ENCODE data around the gene DNAJC21.
A peak's percentile ranks its signal among the peaks of the same experiment; 100 is the strongest.
"Not testable (repeated sequence)": the region's sequence is repeated elsewhere in the genome, so short reads cannot be mapped to it uniquely, and the experiment has no call there.

Gene DNAJC21

DNA sequence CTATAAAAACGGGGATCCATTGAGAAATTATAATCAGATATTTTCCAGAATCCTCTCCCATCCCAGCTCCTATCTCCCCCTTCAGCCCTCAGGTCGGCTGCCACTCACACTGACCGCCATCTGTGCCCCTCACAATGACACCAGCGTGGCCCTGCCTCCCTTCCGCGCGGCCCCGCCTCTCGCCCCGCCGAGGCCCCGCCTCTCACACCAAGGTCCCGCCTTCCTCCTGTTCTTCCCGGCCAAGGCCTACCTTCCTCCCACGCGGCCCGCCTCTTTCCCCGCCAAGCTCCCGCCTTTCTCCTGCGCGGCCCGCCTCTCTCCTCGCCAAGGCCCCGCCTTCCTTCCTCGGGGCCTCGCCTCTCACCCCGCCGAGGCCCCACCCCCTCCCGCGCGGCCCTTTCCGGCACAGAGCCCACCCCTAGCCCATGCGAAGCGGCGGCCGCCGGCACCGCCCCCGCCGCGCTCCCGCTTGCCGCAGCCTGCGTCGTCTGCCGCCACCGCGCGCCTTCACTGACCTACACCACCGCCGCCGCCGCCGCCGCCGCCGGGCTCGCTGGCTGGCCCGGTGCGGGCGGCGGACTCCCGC lies at the start of gene DNAJC21:
DNAJC21 (plus strand) TSS at position 426 of the 586 bp plus-strand sequence. CDS start 261 bp downstream, outside the sequence.
- peak; percentile 93 to 96 (median 94) for DNase-seq

DNA sequence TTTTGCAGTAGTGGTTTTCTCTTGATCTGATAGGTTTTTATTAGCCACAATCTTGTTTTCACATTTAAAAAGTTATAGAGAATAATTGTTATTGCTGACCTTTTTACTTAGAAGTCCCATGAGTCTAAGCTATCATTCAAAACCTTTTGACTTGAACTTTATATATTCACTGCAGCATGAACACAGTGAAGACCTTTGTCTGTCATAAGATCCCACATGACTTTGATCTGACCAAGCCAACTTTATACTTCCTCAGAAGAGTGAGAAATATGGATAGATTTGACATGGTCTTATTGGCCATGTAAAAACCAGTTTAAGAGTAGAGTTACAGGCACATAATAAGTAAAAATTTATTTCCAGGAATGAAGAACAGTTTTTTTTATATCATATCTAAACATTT lies 48.1 kb upstream of the DNAJC21 start:
- no peak for DNase-seq

DNA sequence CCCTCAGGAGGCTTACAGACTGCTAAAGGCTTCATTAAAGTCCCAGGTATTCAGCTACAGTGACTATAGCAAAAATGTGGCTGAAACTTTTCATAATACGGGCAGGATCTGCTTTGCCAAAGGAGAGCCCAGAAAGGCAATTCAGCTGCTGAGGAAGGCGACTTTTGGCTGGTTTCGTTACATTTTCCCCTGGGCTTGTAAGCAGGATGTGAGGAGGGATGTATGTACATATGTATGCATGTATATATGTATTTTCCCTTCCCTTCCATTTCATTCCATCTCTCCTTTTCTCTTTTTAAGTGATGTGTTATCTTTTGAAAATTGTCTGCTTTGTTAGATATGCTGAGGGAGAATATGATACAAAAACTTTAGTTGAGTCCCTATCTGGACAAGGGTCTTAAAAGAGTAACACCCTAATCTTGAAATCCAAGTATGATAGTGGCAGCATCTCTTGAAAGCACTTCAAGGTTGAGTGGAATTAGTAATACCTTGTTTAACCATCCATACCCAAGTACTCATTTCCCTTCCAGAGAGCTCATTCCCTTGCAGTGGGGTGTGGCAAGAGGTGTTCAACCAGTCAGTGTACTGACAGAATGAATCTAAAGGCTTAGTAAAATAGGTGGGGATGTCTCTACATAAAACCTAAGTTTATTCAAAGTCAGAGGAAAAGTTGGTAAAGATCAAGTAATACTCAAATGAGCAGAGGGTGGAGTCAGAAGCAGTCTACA lies 42.8 kb upstream of the DNAJC21 start:
- no peak for DNase-seq

DNA sequence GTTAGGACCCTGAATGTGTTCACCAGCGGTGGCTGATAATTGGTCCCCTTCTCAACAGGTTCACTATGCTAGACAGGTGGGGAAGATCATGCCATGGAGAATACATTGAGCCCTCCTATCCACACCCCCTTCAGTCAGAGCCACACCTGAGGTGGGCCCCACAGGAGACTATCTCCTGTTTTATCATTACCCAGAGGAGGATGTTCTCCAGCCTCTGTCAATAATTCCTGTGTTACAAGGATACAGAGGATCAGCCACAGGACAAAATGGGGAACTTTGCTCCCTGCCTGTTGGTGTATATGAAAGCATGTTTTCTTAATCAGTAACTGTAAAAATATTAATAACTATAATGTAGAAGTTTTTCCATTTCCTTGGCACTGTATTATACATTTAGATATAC lies 40.0 kb upstream of the DNAJC21 start:
- DNase-seq = no peak

DNA sequence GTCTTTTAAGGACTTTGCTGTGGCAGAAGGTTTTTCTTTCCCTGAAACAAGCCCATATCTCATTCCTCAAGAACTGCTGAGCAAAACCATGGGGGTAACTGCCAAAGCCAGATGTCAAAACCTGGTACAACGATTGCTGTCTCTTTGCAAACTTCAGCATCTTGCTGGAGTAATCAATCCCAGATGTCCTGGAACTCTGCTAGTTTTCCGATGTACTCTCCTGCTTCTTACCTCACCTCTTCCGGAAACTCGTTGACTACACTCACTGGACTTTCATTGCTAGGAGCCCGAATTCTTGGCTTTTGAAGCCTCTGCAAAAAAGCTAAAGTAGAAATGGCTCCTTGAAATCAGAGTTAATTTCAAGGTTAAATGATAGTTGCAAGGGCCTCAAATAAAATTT lies 37.4 kb upstream of the DNAJC21 start:
- no peak for DNase-seq

DNA sequence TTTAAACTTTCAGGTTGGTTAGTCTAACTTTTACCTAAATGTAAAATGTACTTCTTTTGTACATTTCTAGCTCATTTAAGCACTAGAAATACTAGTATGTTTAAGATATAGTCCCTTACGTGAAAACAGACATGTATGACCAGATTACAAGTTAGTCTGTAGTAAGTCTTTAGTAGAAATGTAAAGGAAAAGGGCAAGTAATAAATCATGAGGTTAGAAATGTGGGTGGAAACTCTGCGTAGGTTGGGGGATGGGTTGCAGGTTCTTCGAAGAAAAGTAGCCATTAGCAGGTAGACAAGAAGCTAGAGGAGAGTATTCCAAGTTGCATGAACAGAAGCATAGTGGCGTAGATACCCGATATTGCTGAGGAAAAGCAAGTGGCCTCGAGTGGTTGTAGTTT lies 36.9 kb upstream of the DNAJC21 start:
- no peak for DNase-seq

DNA sequence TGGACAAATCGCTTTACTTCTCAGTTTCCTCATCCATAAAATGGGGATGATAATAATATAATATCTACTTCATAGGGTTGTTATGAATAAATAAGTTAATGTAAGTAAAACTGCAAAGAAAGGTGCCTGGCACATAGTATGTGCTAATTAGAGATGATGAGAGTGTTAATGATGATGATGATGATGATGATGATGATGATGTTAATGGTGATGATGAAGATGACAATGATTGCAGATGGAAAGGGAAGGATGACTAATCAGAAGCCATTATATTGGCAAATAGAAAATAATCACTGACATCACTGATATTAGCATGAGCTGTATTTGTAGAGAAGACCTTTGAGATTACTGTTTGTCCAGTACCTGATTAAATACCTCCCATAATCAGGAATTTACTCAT lies 34.6 kb upstream of the DNAJC21 start:
- DNase-seq = no peak

DNA sequence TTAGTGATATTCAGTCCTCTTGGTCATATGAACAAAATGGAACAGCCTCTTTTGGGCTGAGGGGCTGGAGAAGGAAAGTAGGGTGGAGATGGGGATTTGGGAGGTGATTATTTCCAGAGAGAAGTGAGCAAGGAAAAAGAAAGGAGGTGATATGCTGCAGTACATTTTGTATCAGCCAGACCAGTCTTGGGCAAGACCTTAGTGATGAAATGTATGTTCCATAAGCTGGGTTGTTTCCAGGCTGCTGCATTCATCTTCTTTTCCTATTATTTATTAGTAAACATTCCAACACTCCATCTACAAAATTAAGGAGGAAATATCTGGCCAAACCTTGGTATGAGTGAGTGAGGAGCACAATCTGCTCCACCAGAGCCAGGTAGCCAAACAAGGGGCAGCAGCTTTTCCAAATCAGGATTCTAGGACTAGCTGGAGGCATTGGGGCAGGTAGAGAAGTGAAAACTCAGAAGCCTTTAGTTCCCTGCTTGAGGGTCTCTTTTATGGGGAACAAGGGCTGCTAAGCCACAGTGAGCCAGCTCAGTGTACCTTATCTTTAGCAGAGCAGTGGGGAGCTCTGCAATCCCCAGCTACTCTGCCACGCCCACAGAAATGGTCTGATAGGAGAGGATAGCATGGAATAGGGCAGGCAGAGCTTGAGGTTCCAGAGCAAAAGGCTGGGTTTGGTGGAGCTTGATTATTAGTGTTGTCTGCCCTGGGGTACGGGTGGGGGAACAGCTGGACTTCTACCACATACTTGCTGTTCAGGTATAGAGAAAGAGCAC lies 33.5 kb upstream of the DNAJC21 start:
- DNase-seq = no peak

DNA sequence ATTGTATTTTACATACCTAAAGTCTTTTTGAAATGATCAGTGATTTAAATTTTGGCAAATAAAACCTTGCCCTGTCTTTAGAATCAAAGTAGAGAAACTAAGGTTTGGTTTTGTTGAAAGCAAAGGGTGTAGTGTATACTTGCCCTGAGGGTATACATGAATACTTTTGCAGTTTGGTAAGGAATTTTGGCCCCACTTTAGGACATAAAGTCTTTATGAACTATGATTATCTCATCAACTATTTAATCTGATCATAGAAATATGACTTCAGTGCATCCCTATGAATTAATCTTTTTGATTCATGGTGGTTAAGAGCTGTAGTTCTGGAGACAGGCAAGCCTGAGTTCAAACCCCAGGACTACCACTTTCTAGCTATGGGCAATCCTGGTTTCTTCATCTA lies 31.7 kb upstream of the DNAJC21 start:
- DNase-seq = no peak

DNA sequence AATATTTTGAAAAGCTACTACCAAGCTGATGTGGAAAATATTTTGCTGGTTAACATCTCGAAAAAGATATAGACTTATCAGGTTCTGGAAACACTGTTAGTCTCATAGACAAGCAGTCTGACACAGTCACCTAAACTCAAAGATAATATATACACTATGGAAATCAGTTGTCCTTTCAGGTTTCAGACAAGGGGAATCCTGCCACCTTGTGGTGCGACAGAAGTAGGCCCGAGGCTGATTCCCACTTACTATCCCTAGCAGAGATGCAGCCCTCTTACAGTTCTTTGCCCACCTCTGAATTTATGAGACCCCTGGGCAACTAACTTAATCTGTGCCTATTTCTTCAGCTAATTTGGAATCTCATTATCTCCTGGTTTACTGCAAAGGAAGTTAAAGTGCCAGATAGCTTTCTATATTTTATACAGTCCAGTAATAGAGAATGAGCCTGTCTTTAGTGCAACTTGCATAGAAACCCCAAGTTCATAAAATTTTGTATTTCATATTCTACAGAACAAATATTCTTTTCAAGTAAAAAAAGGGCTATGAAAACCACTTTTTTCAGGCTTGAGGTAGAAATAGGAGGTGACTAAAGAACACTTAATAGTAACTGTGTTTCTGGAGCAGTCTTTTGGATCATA lies 31.0 kb upstream of the DNAJC21 start:
- DNase-seq = peak in 3 of 4 experiments; percentile 2 to 26 (median 24)

DNA sequence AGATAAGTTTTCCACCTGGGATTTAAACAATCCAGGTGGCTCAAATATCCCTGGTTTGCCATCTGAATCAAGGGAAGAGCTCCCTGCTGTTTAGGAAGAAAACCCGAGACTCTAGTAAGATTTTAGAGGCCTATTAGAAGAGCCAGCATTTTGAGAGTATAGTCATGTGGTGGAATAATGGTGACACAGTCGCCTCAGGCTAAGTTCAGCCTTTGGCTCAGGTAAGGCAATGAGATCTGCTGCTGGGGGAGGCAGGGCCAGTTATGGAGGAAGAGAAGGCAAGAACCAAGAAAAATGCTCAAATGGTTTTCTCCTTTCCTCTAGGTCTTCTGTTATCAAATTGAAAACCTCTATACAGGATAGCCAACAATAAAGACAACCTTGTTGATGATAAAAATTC lies 30.3 kb upstream of the DNAJC21 start:
- DNase-seq = no peak

DNA sequence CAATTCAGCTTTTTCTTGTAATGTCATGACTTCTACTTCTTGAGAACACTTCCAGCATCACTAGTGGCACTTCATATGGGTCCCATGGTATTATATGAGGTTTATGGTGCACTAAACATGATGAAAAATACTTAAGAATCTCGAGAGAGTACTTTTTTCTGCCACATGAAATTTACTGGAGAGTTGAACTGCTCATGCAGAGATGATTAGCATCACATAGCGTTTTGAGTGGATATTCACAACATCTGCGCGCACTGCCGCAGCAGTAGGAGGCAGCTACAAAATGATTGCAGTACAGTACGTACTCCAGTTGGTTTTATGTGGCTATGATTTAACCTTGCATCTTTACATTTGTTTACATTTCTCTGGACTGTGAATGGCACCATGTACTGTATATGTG lies 28.7 kb upstream of the DNAJC21 start:
- no peak for DNase-seq

DNA sequence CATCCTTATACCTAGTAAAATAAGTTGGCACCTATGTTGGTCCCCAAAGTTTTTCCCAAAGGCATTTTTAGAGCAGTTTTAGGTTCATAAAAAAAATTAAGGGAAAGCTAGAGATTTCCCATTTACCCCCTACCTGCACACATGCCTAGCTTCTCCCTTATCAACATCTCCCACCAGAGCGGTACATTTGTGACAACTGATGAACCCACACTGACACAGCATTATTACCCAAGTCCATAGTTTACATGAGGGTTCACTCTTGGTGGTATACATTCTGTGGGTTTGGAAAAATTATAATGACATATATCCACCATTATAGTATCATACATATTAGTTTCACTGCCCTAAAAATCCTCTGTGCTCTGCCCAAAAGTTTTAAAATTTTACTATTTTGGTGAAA lies 26.1 kb upstream of the DNAJC21 start:
- DNase-seq = no peak

DNA sequence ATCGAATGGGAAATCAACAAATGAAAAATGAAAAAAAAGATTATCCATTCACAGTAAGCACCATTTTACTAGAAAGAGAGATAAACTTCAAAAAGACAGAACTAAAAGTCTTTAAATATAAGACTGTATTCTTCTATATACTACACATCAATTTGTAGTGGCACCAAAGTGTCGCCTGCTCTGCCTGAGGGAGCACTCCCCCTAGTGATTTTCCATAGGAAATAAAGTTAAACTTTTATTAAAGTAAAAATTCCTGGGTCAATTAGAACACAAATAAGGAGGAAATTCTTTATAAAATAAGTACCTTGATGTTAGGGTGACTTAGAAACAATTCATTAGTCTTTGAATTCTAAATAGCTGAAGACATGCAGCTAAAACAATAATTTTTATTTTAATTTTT lies 23.8 kb upstream of the DNAJC21 start:
- DNase-seq = no peak

DNA sequence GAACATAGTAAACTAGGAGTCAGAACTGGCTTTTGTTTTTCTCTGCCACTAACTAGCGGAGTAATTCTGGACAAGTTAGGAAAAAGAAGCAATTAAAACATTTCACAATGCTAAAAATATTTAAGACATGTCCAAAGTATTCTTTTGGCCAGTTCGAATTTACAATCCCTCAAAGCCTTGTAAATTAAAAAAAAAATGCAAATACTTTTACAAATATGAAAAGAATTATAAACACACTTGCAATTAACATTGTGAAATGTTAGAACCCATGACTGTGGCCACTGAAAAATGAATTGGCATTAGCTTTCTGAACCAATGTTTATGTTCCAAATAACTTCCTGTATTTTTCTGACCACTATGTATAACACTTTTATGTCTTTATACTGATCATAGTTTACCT lies 16.3 kb upstream of the DNAJC21 start:
- no peak for DNase-seq

DNA sequence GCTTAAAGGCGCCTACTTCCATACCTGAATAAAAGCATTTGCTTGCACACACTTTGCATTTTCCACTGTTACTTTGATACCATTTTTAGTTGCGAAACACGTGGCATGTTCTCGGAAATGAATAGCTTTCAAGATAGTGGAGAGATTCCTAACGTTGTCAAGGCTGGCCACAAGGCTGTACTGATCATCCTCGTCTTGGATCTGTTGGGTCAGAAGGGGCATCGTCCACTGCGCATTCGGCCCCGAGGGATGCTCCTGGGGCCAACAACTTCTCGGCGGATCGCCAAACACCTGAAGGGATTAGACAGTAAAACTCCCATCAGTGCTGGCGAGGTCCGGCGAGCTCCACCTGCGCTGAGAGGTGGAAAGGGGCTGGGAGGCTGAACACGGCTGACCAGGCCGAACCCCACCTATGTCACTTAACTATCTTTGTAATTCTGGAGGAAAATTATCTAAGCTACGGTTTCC lies 14.7 kb upstream of the DNAJC21 start:
- DNase-seq = no peak

DNA sequence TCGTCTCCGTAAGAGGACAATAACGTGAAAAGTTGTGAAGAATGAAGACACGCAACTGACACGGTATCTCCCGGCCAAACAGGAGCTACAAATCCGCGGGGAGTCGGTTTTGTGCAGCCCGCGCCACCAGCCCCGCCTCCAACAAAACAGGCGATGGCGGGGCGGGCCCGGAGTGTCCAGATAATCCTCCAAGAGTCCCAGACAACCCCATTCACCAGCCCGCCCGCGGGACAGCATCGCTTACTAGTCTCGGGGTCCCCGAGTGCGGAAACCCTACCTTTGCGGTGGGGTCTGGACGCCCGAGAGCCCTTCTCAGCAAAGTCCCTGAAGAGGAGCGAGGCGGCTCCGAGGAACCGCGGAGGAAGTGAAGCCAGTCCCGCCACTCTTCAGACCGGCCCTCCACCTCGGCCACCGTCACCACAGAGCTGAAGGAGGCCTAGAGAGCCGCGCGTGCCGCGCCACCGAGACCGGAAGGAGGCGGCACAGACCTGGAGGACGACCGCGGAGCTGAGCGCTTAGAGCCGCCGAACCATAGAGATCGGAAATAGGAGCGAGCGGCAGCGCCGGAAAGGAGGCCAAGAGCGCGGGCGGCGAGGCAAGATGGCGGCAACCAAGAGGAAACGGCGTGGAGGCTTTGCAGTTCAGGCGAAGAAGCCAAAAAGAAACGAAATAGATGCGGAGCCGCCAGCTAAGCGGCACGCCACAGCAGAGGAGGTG lies 14.1 kb upstream of the DNAJC21 start, which contains the start of the genes BRIX1 and RAD1:
BRIX1 (plus strand) TSS at position 573 of the 717 bp plus-strand sequence; CDS start at position 601, 28 bp downstream.
RAD1 (minus strand) TSS at position 366 of the 717 bp plus-strand sequence. CDS start 612 bp downstream, outside the sequence.
- peak; percentile 86 to 91 (median 88) for DNase-seq

DNA sequence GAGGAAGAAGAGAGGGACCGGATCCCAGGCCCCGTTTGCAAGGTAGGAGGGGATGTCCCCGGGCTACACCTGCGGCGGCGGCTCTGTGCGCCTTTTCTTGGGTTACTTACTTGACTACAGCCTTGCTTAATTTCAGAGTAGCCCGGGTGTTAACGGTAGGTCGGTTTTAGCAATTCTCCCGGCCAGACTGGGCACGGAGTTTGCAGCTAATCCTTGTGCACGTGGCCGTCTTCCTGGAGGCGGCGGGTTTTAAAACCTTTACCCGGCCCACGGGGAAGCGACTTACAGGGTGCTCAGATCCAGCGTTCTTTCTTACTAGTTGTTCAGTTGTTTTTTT lies 13.5 kb upstream of the DNAJC21 start:
- DNase-seq = no peak

DNA sequence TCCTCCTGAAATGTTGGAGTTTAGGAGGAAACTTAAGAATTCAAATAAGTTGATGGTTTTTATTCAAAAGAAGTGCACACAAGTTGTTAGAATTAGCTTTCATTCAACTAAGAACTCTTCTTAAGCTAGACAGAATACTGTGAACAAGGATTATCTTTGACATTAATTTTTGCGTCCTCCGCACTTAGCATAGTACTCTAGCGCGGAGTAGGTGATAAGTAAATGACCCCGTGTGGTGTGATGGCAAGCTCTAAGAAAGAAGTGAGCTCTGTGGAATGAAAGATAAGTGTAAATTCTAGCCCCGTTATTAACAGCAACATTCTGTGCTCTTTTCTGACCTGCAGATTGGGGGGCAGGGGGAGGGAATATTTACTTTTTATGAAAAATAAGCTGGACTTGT lies 12.8 kb upstream of the DNAJC21 start:
- DNase-seq = no peak

DNA sequence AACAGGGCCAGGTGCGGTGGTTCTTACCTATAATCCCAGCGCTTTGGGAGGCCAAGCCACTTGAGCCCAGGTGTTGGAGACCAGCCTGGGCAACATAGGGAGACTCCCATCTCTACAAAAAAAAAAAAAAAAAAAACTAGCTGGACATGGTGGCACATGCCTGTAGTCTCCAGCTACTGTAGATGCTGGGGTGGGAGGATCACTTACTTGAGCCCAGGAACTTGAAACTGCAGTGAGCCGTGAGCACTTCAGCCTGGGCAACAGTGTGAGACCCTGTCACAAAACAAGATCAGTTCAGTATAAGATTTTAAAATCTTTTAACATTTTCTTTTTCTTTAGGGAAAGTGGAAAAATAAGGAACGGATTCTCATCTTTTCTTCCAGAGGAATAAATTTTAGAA lies 11.3 kb upstream of the DNAJC21 start:
- no peak for DNase-seq

DNA sequence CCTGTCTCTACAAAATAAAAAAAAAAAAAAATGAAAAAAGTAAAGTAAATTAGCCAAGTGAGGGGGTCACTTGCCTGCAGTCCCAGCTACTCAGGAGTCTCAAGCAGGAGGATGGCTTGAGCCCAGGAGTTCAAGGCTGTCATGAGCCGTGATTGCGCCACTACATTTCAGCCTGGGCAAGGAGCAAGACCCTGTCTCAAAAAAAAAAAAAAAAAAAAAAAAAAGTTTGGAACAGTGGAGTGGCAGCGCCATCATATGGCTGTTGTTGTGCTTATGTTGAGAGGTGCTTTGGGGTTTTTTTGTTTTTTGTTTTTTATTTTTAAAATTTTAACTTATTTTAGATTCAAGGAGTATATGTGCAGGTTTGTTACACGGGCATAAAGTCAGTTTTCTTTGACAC lies 10.3 kb upstream of the DNAJC21 start:
- no peak for DNase-seq

DNA sequence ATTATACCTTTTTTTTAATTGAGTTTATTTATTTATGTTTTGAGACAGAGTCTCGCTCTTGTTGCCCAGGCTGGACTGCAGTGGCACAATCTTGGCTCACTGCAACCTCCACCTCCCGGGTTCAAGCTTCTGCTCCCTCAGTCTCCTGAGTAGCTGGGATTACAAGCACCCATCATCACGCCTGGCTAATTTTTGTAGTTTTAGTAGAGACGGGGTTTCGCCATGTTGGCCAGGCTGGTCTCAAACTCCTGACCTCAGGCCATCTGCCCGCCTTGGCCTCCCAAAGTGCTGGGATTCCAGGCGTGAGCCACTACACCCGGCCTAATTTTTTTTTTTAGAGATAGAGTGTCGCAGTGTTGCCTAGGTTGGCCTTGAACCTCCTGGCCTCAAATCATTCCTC lies 6.1 kb upstream of the DNAJC21 start:
- DNase-seq = not testable (repeated sequence)
